GM06990 (cell line): ENCODE data around the gene RAB7A.
"Not testable (repeated sequence)": the region's sequence is repeated elsewhere in the genome, so short reads cannot be mapped to it uniquely, and the experiment has no call there.

Experiments
- DNase-seq: peaks from one replicate; pipeline ENCODE4 v3.0.0-alpha.2; 2011; ENCODE audit not compliant: insufficient read length; ENCODE audit errors: extremely low read depth
- H3K27me3 ChIP-seq: replicated peaks from 2 replicates; pipeline ENCODE4 v1.6.0; 2011; ENCODE audit warnings: low read length; ENCODE audit not compliant: control insufficient read depth, insufficient read depth
- H3K36me3 ChIP-seq: 2 replicates; pipeline ENCODE4 v1.5.1; 2011; ENCODE audit warnings: low read length; ENCODE audit not compliant: control insufficient read depth, insufficient read depth
- H3K4me3 ChIP-seq: replicated peaks from 2 replicates; pipeline ENCODE4 v1.5.1; 2011; ENCODE audit warnings: low read depth, mild to moderate bottlenecking, control low read depth, low read length
- TF ChIP-seq, protein P1 (sequence below): IDR thresholded peaks from 2 replicates; pipeline ENCODE4 v1.5.1; 2011; ENCODE audit warnings: low read length, control low read depth, mild to moderate bottlenecking, inconsistent platforms; ENCODE audit not compliant: insufficient read depth, poor library complexity, severe bottlenecking

The RAB7A gene

DNA sequence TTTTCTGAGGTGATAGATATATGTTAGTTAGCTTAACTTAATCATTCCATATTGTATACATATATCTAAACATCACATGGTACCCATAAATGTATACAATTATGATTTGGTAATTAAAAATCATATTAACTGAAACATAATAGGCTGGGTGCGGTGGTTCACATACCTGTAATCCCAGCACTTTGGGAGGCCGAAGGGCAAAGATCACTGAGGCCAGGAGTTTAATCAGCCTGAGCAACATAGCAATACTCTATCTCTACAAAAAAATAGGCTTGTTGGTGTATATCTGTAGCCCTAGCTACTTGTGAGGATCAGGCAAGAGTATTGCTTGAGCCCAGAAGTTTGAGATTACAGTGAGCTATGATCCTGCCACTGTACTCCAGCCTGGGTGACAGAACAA lies 20.9 kb downstream of the RAB7A start:
- DNase-seq = no peak
- TF ChIP-seq, protein P1, sequence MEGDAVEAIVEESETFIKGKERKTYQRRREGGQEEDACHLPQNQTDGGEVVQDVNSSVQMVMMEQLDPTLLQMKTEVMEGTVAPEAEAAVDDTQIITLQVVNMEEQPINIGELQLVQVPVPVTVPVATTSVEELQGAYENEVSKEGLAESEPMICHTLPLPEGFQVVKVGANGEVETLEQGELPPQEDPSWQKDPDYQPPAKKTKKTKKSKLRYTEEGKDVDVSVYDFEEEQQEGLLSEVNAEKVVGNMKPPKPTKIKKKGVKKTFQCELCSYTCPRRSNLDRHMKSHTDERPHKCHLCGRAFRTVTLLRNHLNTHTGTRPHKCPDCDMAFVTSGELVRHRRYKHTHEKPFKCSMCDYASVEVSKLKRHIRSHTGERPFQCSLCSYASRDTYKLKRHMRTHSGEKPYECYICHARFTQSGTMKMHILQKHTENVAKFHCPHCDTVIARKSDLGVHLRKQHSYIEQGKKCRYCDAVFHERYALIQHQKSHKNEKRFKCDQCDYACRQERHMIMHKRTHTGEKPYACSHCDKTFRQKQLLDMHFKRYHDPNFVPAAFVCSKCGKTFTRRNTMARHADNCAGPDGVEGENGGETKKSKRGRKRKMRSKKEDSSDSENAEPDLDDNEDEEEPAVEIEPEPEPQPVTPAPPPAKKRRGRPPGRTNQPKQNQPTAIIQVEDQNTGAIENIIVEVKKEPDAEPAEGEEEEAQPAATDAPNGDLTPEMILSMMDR = no peak
- peaks cover 6% of the 10 kb centered on the region for H3K36me3 ChIP-seq
- H3K4me3 ChIP-seq = no peak overlapping the region
- H3K27me3 ChIP-seq = no peaks in the 10 kb centered on the region

GRCh38 chr3:128748557-128748956 lies 22.6 kb downstream of the RAB7A start:
- Histone ChIP-seq H3K27me3 (no peaks in the 10 kb centered on the region), H3K4me3 (no peak overlapping the region), H3K36me3 (no peaks in the 10 kb centered on the region; the same call in none of the 2 replicates)
- TF ChIP-seq, protein P1 = no peak
- no peak for DNase-seq

GRCh38 chr3:128749035-128749434 lies 23.1 kb downstream of the RAB7A start:
- no peaks in the 10 kb centered on the region for H3K27me3 ChIP-seq
- no peaks in the 10 kb centered on the region; the same call in none of the 2 replicates for H3K36me3 ChIP-seq
- DNase-seq = no peak
- no peak overlapping the region for H3K4me3 ChIP-seq
- TF ChIP-seq, protein P1 = no peak

DNA sequence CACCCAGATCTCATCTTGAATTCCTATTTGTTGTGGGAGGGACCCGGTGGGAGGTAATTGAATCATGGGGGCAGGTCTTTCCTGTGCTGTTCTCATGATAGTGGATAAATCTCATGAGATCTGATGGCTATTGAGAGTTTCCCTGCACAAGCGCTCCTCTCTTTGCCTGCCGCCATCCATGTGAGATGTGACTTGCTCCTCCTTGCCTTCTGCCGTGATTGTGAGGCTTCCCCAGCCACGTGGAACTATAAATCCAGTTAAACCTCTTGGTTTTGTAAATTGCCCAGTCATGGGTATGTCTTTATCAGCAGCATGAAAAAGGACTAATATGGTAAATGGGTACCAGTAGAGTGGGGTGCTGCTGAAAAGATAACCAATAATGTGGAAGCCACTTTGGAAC lies 23.6 kb downstream of the RAB7A start:
- H3K4me3 ChIP-seq, H3K36me3 ChIP-seq, H3K27me3 ChIP-seq, DNase-seq: not testable (repeated sequence)

GRCh38 chr3:128753715-128754114 lies 27.7 kb downstream of the RAB7A start:
- no peaks in the 10 kb centered on the region for H3K27me3 ChIP-seq
- TF ChIP-seq, protein P1 = no peak
- no peaks in the 10 kb centered on the region; the same call in none of the 2 replicates for H3K36me3 ChIP-seq
- no peak for DNase-seq
- H3K4me3 ChIP-seq = no peak overlapping the region

GRCh38 chr3:128760042-128760441 lies 34.1 kb downstream of the RAB7A start:
- TF ChIP-seq, protein P1 = no peak
- no peak for DNase-seq
- Histone ChIP-seq H3K27me3 (no peaks in the 10 kb centered on the region), H3K4me3 (no peak overlapping the region), H3K36me3 (peaks cover 4% of the 10 kb centered on the region)
